ENCODE data around the gene LHX3.

- TF ChIP-seq POLR2AphosphoS5 (IDR thresholded peaks at IDR 0.05) (no peak), POLR2A (IDR thresholded peaks at IDR 0.05) (no peak)
Measured at GRCh38 chr9:136248951-136249876, 44.3 kb upstream of the LHX3 start.

Measured in stomach (tissue), 4 donors.